HUES48 (cell line): ENCODE results near the gene CUX1.
"Not testable (repeated sequence)": the region's sequence is repeated elsewhere in the genome, so short reads cannot be mapped to it uniquely, and the experiment has no call there.

Experiments used
- H3K27ac ChIP-seq: one replicate; pipeline ENCODE4 v1.7.0; 2013; ENCODE audit warnings: low read depth, low read length, inconsistent platforms
- H3K27me3 ChIP-seq: 2 replicates; pipeline ENCODE4 v1.6.1; 2013; ENCODE audit warnings: mild to moderate bottlenecking, low read length; ENCODE audit not compliant: control insufficient read depth, insufficient read depth
- H3K36me3 ChIP-seq: 2 replicates; pipeline ENCODE4 v1.6.1; 2013; ENCODE audit warnings: low read length; ENCODE audit not compliant: control insufficient read depth, insufficient read depth
- H3K4me1 ChIP-seq: 2 replicates; pipeline ENCODE4 v1.6.1; 2013; ENCODE audit warnings: mild to moderate bottlenecking, low read length; ENCODE audit not compliant: control insufficient read depth, insufficient read depth
- H3K4me3 ChIP-seq: 2 replicates; pipeline ENCODE4 v1.5.1; 2013; ENCODE audit warnings: mild to moderate bottlenecking, low read depth, low read length
- H3K9ac ChIP-seq: 2 replicates; pipeline ENCODE4 v1.6.1; 2013; ENCODE audit warnings: mild to moderate bottlenecking, low read depth, low read length, moderate library complexity
- H3K9me3 ChIP-seq: 2 replicates; pipeline ENCODE4 v1.6.1; 2013; ENCODE audit warnings: low read length; ENCODE audit not compliant: control insufficient read depth, insufficient read depth

Gene CUX1

GRCh38 chr7:101818287-101819071 is 1.1 kb downstream of the CUX1 start:
- Histone ChIP-seq H3K9me3 (no peaks in the 10 kb centered on the region), H3K36me3 (peaks cover 4% of the 10 kb centered on the region; the same call in 1 of the 2 replicates), H3K27me3 (peaks cover 13% of the 10 kb centered on the region), H3K4me3 (peak overlapping the region; percentile 72), H3K4me1 (peaks cover 52% of the 10 kb centered on the region), H3K9ac (no peak overlapping the region), H3K27ac (no peak overlapping the region)

- H3K4me3 ChIP-seq, result peak overlapping the region; percentile 72; the same call in 1 of the 2 replicates
- no peak overlapping the region for H3K9ac ChIP-seq
- H3K4me1 ChIP-seq, result peaks cover 51% of the 10 kb centered on the region
Observed at GRCh38 chr7:101819183-101819582, 1.8 kb downstream of the CUX1 start.

GRCh38 chr7:101819913-101820522 is 2.6 kb downstream of the CUX1 start:
- no peaks in the 10 kb centered on the region for H3K9me3 ChIP-seq
- no peaks in the 10 kb centered on the region; the same call in 1 of the 2 replicates for H3K27me3 ChIP-seq
- no peak overlapping the region for H3K9ac ChIP-seq
- H3K4me3 ChIP-seq, result 0 out of 2 replicates have a peak overlapping the region, but pooled peaks have one; percentile 12
- H3K27ac ChIP-seq, result peak overlapping the region; percentile 13
- peaks cover 51% of the 10 kb centered on the region for H3K4me1 ChIP-seq
- H3K36me3 ChIP-seq, result peaks cover 4% of the 10 kb centered on the region; the same call in 1 of the 2 replicates

More at GRCh38 chr7:101819183-101819582, 1.8 kb downstream of the CUX1 start:
- no peaks in the 10 kb centered on the region for H3K9me3 ChIP-seq
- peaks cover 7% of the 10 kb centered on the region for H3K27me3 ChIP-seq
- no peak overlapping the region for H3K27ac ChIP-seq
- peaks cover 4% of the 10 kb centered on the region; the same call in 1 of the 2 replicates for H3K36me3 ChIP-seq

- no peak overlapping the region for H3K4me3 ChIP-seq
- no peaks in the 10 kb centered on the region for H3K9me3 ChIP-seq
- H3K27ac ChIP-seq, result peak overlapping the region; percentile 9
- H3K36me3 ChIP-seq, result peaks cover 4% of the 10 kb centered on the region; the same call in 1 of the 2 replicates
- no peaks in the 10 kb centered on the region for H3K27me3 ChIP-seq
- H3K4me1 ChIP-seq, result peaks cover 51% of the 10 kb centered on the region
- no peak overlapping the region for H3K9ac ChIP-seq
Observed at GRCh38 chr7:101820703-101821102, 3.3 kb downstream of the CUX1 start.

- not testable (repeated sequence) for H3K27ac ChIP-seq, H3K36me3 ChIP-seq, H3K9ac ChIP-seq, H3K9me3 ChIP-seq, H3K4me3 ChIP-seq, H3K27me3 ChIP-seq
- peaks cover 50% of the 10 kb centered on the region for H3K4me1 ChIP-seq
Observed at GRCh38 chr7:101822632-101823031, 5.2 kb downstream of the CUX1 start.

- peaks cover 4% of the 10 kb centered on the region; the same call in 1 of the 2 replicates for H3K36me3 ChIP-seq
- H3K27me3 ChIP-seq, result no peaks in the 10 kb centered on the region
- H3K9me3 ChIP-seq, result no peaks in the 10 kb centered on the region
- H3K9ac ChIP-seq, result no peak overlapping the region
- no peak overlapping the region for H3K27ac ChIP-seq
- peaks cover 45% of the 10 kb centered on the region for H3K4me1 ChIP-seq
- H3K4me3 ChIP-seq, result no peak overlapping the region
Observed at GRCh38 chr7:101823096-101823495, 5.7 kb downstream of the CUX1 start.

- no peaks in the 10 kb centered on the region for H3K9me3 ChIP-seq
- no peak overlapping the region for H3K4me3 ChIP-seq
- H3K27me3 ChIP-seq, result no peaks in the 10 kb centered on the region
- peaks cover 4% of the 10 kb centered on the region; the same call in 1 of the 2 replicates for H3K36me3 ChIP-seq
- peaks cover 40% of the 10 kb centered on the region for H3K4me1 ChIP-seq
- no peak overlapping the region for H3K27ac ChIP-seq
- no peak overlapping the region for H3K9ac ChIP-seq
Observed at GRCh38 chr7:101823596-101823995, 6.2 kb downstream of the CUX1 start.

- H3K4me3 ChIP-seq, result no peak overlapping the region
- peaks cover 32% of the 10 kb centered on the region for H3K4me1 ChIP-seq
- H3K27me3 ChIP-seq, result no peaks in the 10 kb centered on the region
- no peak overlapping the region for H3K27ac ChIP-seq
- no peaks in the 10 kb centered on the region for H3K9me3 ChIP-seq
- H3K36me3 ChIP-seq, result peaks cover 7% of the 10 kb centered on the region; the same call in 1 of the 2 replicates
- H3K9ac ChIP-seq, result no peak overlapping the region
Observed at GRCh38 chr7:101824440-101824839, 7.0 kb downstream of the CUX1 start.

- no peak overlapping the region for H3K9ac ChIP-seq
- H3K36me3 ChIP-seq, result 0 out of 2 replicates have a peak, but pooled peaks cover 3% of the 10 kb centered on the region
- no peak overlapping the region for H3K4me3 ChIP-seq
- H3K9me3 ChIP-seq, result no peaks in the 10 kb centered on the region
- peaks cover 14% of the 10 kb centered on the region for H3K4me1 ChIP-seq
- H3K27me3 ChIP-seq, result no peaks in the 10 kb centered on the region
- no peak overlapping the region for H3K27ac ChIP-seq
Observed at GRCh38 chr7:101826081-101826835, 8.8 kb downstream of the CUX1 start.

- no peaks in the 10 kb centered on the region for H3K9me3 ChIP-seq
- H3K27me3 ChIP-seq, result no peaks in the 10 kb centered on the region
- H3K9ac ChIP-seq, result no peak overlapping the region
- H3K4me1 ChIP-seq, result peaks cover 2% of the 10 kb centered on the region; the same call in 1 of the 2 replicates
- no peak overlapping the region for H3K4me3 ChIP-seq
- 0 out of 2 replicates have a peak, but pooled peaks cover 3% of the 10 kb centered on the region for H3K36me3 ChIP-seq
- H3K27ac ChIP-seq, result no peak overlapping the region
Observed at GRCh38 chr7:101828301-101829020, 11.0 kb downstream of the CUX1 start.
